Colonic mucosa (tissue), 4 donors: ENCODE results near the gene TBC1D22A. TPM values are rescaled to one million over a fixed set of nuclear protein-coding genes. Genes with fewer than 3 reads are reported as not detected.

Experiments
- DNase-seq: peaks from one replicate; pipeline ENCODE4 v3.0.0-alpha.2; 2020
- H3K27ac ChIP-seq: fragments of 200-600 bp; one replicate; pipeline ENCODE4 v1.8.0; 2021
- H3K27me3 ChIP-seq: fragments of 200-600 bp; one replicate; pipeline ENCODE4 v1.8.0; 2021
- H3K36me3 ChIP-seq: fragments of 200-600 bp; one replicate; pipeline ENCODE4 v1.8.0; 2021
- H3K4me1 ChIP-seq: fragments of 200-600 bp; one replicate; pipeline ENCODE4 v1.8.0; 2021; ENCODE audit warnings: mild to moderate bottlenecking
- H3K4me3 ChIP-seq: fragments of 200-600 bp; one replicate; pipeline ENCODE4 v1.8.0; 2021
- H3K9ac ChIP-seq, 2 donors: one replicate each; pipeline ENCODE4 v1.7.0; 2013; ENCODE audit warnings: control low read depth in 2 of 2, low read depth in 2 of 2, low read length in 2 of 2
- H3K9me3 ChIP-seq: fragments of 200-600 bp; one replicate; pipeline ENCODE4 v1.8.0; 2021
- CTCF ChIP-seq: fragments of 200-600 bp; IDR thresholded peaks from one replicate; pipeline ENCODE4 v1.8.0; 2022; ENCODE audit warnings: antibody characterized with exemption, mild to moderate bottlenecking
- intact Hi-C: fragments of 100-400 bp; cut with DNase I; formaldehyde crosslinking; loops from one replicate; pipeline ENCODE4 v1.14.1; 2022
- total RNA-seq, 2 donors: library from RNA; stranded (reverse); fragmentation: NEBNext Ultra II Directional in 1 of 2; extraction: Animal tissue kit (Norgen Biotek cat#: 25700) in 1 of 2; gene quantifications; one replicate each; pipeline ENCODE4 v1.2.1, GENCODE V29; 2021
- donor health status: healthy.
- donor health status: DM: no; HTN: no; CAD: no.
- donor health status: DM: no; HTN: no; CAD: no.

Gene TBC1D22A
- total RNA-seq, 2 donors from 2014 or later: 34.2 to 36.4 TPM

GRCh38 chr22:47100646-47101200 lies 338.3 kb downstream of the TBC1D22A start:
- no peak overlapping the region for H3K27ac ChIP-seq
- no peak for DNase-seq

GRCh38 chr22:47101321-47101885 lies 339.0 kb downstream of the TBC1D22A start:
- intact Hi-C loops: no loop called here
- Histone ChIP-seq H3K9me3 (no peaks in the 10 kb centered on the region), H3K9ac (no peak overlapping the region), H3K4me3 (no peak overlapping the region), H3K27me3 (no peaks in the 10 kb centered on the region), H3K27ac (no peak overlapping the region), H3K36me3 (no peaks in the 10 kb centered on the region), H3K4me1 (no peaks in the 10 kb centered on the region)
- TF ChIP-seq CTCF: no peak
- no peak for DNase-seq

More at GRCh38 chr22:47100646-47101200, 338.3 kb downstream of the TBC1D22A start:
- Histone ChIP-seq H3K4me3 (no peak overlapping the region), H3K27me3 (no peaks in the 10 kb centered on the region), H3K36me3 (no peaks in the 10 kb centered on the region), H3K9me3 (no peaks in the 10 kb centered on the region), H3K4me1 (no peaks in the 10 kb centered on the region), H3K9ac (no peak overlapping the region)
- no peak for TF ChIP-seq CTCF
- intact Hi-C loops: no loop called here

- Histone ChIP-seq H3K27me3 (no peaks in the 10 kb centered on the region), H3K9ac (no peak overlapping the region), H3K4me1 (no peaks in the 10 kb centered on the region), H3K9me3 (no peaks in the 10 kb centered on the region), H3K36me3 (no peaks in the 10 kb centered on the region), H3K27ac (no peak overlapping the region), H3K4me3 (no peak overlapping the region)
- intact Hi-C loops: no loop called here
- DNase-seq: no peak
- no peak for TF ChIP-seq CTCF
Measured at GRCh38 chr22:47102081-47102480, 339.6 kb downstream of the TBC1D22A start.

- H3K36me3 ChIP-seq: no peaks in the 10 kb centered on the region
- no peak overlapping the region for H3K9ac ChIP-seq
- intact Hi-C loops: no loop called here
- no peaks in the 10 kb centered on the region for H3K4me1 ChIP-seq
- no peak for DNase-seq
- no peaks in the 10 kb centered on the region for H3K9me3 ChIP-seq
- no peaks in the 10 kb centered on the region for H3K27me3 ChIP-seq
- H3K27ac ChIP-seq: no peak overlapping the region
- no peak for TF ChIP-seq CTCF
- H3K4me3 ChIP-seq: no peak overlapping the region
Measured at GRCh38 chr22:47102648-47103047, 340.2 kb downstream of the TBC1D22A start.

GRCh38 chr22:47105085-47105484 lies 342.6 kb downstream of the TBC1D22A start:
- no peaks in the 10 kb centered on the region for H3K36me3 ChIP-seq
- no peak overlapping the region for H3K9ac ChIP-seq
- H3K9me3 ChIP-seq: no peaks in the 10 kb centered on the region
- H3K27ac ChIP-seq: no peak overlapping the region
- no peak for DNase-seq
- no peaks in the 10 kb centered on the region for H3K27me3 ChIP-seq
- intact Hi-C loops: no loop called here
- TF ChIP-seq CTCF: no peak
- no peaks in the 10 kb centered on the region for H3K4me1 ChIP-seq
- H3K4me3 ChIP-seq: no peak overlapping the region
